ENCODE data around the gene ELAPOR1. TPM values are rescaled to one million over a fixed set of nuclear protein-coding genes. Genes with fewer than 3 reads are reported as not detected.

Gene ELAPOR1
- total RNA-seq, 1 experiment from 2014 or later, result 1.2 TPM

- Histone ChIP-seq H3K4me1 (replicated peaks) (peaks cover 47% of the 10 kb centered on the region), H3K4me3 (peak within 1 kb of the TSS; percentile 81), H3K27me3 (replicated peaks) (no peaks in the 10 kb centered on the region), H3K36me3 (peaks cover 26% of the 10 kb centered on the region), H3K9me3 (replicated peaks) (no peaks in the 10 kb centered on the region), H3K27ac (peak within 1 kb of the TSS; percentile 95)
- peak; percentile 89 to 90 for DNase-seq (ENCODE audit: low read depth in 1 of 2, low spot score in 2 of 2)
Observed at GRCh38 chr1:109090196-109091077, 23.5 kb upstream of the ELAPOR1 start, which contains the start of gene TMEM167B. Gene TMEM167B (plus strand): TSS chr1:109090764. CDS start chr1:109090873, 109 bp downstream.

GRCh38 chr1:109091078-109091838, 22.7 kb upstream of the ELAPOR1 start:
- Histone ChIP-seq H3K4me3 (peak overlapping the region; percentile 81), H3K27me3 (replicated peaks) (no peaks in the 10 kb centered on the region), H3K27ac (peak overlapping the region; percentile 95), H3K9me3 (replicated peaks) (no peaks in the 10 kb centered on the region), H3K36me3 (peaks cover 35% of the 10 kb centered on the region), H3K4me1 (replicated peaks) (peaks cover 49% of the 10 kb centered on the region)
- peak in 1 of 2 experiments; percentile 81 for DNase-seq (ENCODE audit: low read depth in 1 of 2, low spot score in 2 of 2)

DNA sequence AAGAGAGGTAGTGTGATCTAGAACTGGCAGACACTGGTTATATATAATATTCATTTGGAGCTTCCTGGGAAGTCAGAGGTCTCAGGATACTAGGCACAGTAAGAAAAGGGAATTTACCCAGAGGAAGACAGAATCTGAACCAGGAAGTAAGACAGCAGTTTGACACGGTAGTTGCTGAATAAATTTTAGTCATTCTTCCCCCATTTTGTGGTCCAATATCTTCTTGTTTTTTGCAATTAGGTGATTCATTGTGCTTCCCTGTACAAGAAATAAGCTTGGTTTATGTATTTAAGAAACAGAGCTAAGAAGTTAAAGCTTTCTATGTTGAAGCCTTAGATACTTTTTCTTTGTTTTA, 22.1 kb upstream of the ELAPOR1 start:
- H3K9me3 ChIP-seq (replicated peaks), result no peaks in the 10 kb centered on the region
- H3K27ac ChIP-seq, result peak overlapping the region; percentile 95
- peak in 1 of 2 experiments; percentile 39 for DNase-seq (ENCODE audit: low read depth in 1 of 2, low spot score in 2 of 2)
- H3K4me3 ChIP-seq, result peak overlapping the region; percentile 81
- H3K4me1 ChIP-seq (replicated peaks), result peaks cover 49% of the 10 kb centered on the region
- peaks cover 39% of the 10 kb centered on the region for H3K36me3 ChIP-seq
- H3K27me3 ChIP-seq (replicated peaks), result no peaks in the 10 kb centered on the region

- Histone ChIP-seq H3K36me3 (peaks cover 40% of the 10 kb centered on the region), H3K27ac (peak overlapping the region; percentile 95)
- DNase-seq (ENCODE audit: low read depth in 1 of 2, low spot score in 2 of 2), result peak; percentile 83 to 89
Observed at GRCh38 chr1:109094377-109094803, 19.5 kb upstream of the ELAPOR1 start.

GRCh38 chr1:109094871-109095270, 19.0 kb upstream of the ELAPOR1 start:
- H3K4me1 ChIP-seq (replicated peaks), result peaks cover 49% of the 10 kb centered on the region
- H3K36me3 ChIP-seq, result peaks cover 40% of the 10 kb centered on the region
- no peak overlapping the region for H3K4me3 ChIP-seq
- H3K27ac ChIP-seq, result peak overlapping the region; percentile 95
- H3K9me3 ChIP-seq (replicated peaks), result no peaks in the 10 kb centered on the region
- DNase-seq (ENCODE audit: low read depth in 1 of 2, low spot score in 2 of 2), result no peak
- H3K27me3 ChIP-seq (replicated peaks), result no peaks in the 10 kb centered on the region

More at GRCh38 chr1:109094377-109094803, 19.5 kb upstream of the ELAPOR1 start:
- no peaks in the 10 kb centered on the region for H3K27me3 ChIP-seq (replicated peaks)
- H3K4me1 ChIP-seq (replicated peaks), result peaks cover 50% of the 10 kb centered on the region
- H3K4me3 ChIP-seq, result peak overlapping the region; percentile 10; the same call in 1 of the 2 replicates
- no peaks in the 10 kb centered on the region for H3K9me3 ChIP-seq (replicated peaks)

DNA sequence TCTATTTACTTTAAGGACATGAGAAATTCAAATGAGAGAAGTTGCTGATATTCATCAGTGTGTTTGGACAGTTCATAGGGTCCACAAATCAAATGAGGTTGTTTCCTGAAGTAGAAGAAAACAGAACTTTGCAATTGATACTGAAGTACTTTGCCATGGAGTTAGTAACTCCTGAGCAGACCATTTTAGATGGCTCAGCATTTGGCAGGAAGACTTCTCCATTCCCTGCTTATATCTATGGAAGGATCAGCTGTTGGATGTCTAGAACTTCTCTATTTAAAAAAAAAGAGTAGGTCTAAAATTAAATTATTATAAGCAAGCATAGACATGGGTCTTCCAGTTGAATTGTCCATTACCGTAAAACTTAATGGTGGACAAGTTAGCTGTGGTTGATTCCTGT, 18.3 kb upstream of the ELAPOR1 start:
- H3K27me3 ChIP-seq (replicated peaks), result no peaks in the 10 kb centered on the region
- H3K4me3 ChIP-seq, result no peak overlapping the region
- H3K4me1 ChIP-seq (replicated peaks), result peaks cover 47% of the 10 kb centered on the region
- peaks cover 46% of the 10 kb centered on the region for H3K36me3 ChIP-seq
- H3K9me3 ChIP-seq (replicated peaks), result no peaks in the 10 kb centered on the region
- peak overlapping the region; percentile 95; the same call in 1 of the 2 replicates for H3K27ac ChIP-seq
- no peak for DNase-seq (ENCODE audit: low read depth in 1 of 2, low spot score in 2 of 2)

DNA sequence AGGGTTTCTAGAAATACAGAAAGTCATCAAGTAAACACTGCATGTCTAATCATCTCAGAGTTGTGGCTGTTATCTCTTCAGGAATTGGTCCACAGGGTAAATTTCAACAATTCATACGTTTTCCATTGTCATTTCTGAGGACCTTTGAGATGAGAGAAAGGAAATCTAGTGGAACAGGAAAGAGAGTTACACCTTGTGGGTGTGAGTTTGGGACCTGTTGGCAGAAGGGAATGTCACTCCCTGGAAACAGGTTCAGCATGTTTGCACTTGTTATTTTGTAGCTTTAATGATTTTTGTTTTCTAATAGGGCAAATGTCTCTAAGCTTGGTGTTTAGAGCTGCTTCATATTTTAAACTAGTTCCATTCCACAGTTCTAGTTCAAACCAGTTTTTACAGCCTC, 17.8 kb upstream of the ELAPOR1 start:
- H3K9me3 ChIP-seq (replicated peaks), result no peaks in the 10 kb centered on the region
- H3K4me3 ChIP-seq, result no peak overlapping the region
- no peaks in the 10 kb centered on the region for H3K27me3 ChIP-seq (replicated peaks)
- H3K27ac ChIP-seq, result no peak overlapping the region
- DNase-seq (ENCODE audit: low read depth in 1 of 2, low spot score in 2 of 2), result no peak
- peaks cover 48% of the 10 kb centered on the region for H3K4me1 ChIP-seq (replicated peaks)
- peaks cover 46% of the 10 kb centered on the region for H3K36me3 ChIP-seq

DNA sequence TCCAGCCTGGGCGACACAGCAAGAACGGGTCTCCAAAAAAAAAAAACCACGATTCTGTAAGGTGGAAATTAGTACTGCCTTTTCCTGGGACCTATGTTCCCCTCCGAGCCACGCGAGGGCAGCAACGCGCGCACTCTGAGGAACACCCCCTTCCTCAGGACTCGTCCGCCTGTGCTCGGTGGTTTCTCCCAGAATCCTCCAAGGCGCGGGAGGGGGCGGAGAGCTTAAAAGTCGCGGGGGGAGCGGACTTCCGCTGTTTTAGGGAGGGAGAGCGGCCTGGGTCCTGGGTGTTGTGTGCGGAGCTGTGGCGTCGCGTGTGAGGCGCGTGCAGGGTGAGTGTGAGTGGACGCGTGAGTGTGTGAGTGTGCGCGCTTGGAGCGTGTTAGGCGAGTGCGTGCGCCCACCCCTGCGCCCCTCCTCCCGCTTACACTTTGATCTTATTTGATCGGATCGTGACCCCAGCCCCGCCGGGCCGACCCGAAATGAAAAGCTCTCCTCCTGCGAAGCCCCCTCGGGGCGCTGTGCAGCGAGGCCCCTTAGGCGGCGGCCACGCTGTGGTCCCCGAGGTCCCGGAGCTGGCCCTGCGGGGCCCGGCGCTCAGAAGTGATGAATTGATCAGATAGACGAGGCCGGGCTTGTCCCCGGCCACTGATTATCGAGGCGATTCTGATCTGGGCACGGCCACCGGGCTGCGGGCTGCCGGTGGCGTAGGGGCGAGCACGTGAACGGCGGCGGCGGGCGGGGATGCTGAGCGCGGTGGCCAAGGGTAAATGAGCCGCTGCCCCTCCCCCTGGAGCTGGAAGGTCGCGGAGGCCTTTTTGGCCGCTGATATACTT, 13.8 kb upstream of the ELAPOR1 start:
- DNase-seq (ENCODE audit: low read depth in 1 of 2, low spot score in 2 of 2), result peak; percentile 94 to 98
- peak overlapping the region; percentile 86 for H3K4me3 ChIP-seq
- peaks cover 42% of the 10 kb centered on the region for H3K36me3 ChIP-seq
- peak overlapping the region; percentile 76 for H3K27ac ChIP-seq
- H3K27me3 ChIP-seq (replicated peaks), result no peaks in the 10 kb centered on the region
- no peaks in the 10 kb centered on the region for H3K9me3 ChIP-seq (replicated peaks)
- peaks cover 15% of the 10 kb centered on the region for H3K4me1 ChIP-seq (replicated peaks)

DNA sequence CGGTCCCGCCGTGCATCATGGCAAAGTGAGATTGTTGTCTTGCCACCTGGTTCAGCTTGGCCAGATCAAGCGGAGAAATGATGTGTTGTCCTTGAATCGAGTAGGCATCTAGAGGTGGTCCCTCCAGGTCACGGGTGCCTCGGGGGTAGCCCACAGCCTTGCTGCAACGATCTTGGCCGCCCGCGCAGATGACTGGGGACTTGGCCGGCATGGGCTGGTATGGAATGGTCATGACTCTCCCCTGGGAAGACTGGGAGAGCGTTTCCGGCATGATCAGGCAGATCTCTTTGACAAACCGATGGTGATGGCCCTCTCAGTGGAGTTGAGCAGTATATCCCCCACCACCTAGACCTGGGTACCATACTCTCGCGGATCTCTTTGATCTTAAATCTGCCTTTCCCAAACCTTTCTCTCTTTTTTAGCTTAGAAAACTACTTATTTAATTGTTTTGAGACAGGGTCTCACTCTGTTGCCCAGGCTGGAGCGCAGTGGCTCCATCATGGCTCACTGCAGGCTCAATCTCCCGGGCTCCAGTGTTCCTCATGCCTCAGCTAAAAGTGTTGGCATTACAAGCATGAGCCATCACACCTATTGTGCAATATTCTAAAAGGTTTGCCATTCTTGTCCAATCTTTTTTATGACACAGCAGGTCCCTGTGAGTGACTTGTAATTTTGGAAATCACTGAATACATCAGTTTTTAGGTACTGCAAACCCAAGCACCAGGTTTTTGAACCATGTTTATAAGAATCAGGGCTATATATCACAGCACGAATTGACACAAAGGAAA, 9.4 kb upstream of the ELAPOR1 start:
- no peak for DNase-seq (ENCODE audit: low read depth in 1 of 2, low spot score in 2 of 2)
- peaks cover 8% of the 10 kb centered on the region for H3K4me1 ChIP-seq (replicated peaks)
- H3K4me3 ChIP-seq, result no peak overlapping the region
- no peak overlapping the region for H3K27ac ChIP-seq
- no peaks in the 10 kb centered on the region for H3K9me3 ChIP-seq (replicated peaks)
- H3K36me3 ChIP-seq, result peaks cover 26% of the 10 kb centered on the region
- no peaks in the 10 kb centered on the region for H3K27me3 ChIP-seq (replicated peaks)

DNA sequence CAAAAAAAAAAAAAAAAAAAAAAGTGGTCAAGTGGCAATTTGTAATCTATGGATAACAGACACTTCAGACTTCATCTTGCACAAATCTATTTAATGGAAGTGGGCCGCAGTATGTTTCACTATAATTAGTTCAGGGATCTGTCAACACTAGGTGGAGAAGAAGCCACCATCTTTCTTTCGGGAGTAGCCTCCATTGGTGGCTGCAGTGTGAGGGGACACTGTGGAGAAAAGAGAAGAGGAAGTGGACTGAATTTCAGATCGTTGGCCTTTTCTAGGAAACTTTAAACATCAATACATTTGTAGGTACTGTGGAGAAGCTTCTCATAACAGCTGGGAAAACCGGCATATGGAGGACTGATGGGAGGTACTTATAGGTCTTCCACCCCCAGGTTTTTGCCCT, 8.0 kb upstream of the ELAPOR1 start:
- Histone ChIP-seq H3K27me3 (replicated peaks) (no peaks in the 10 kb centered on the region), H3K4me3 (no peak overlapping the region), H3K9me3 (replicated peaks) (no peaks in the 10 kb centered on the region), H3K27ac (no peak overlapping the region), H3K4me1 (replicated peaks) (peaks cover 6% of the 10 kb centered on the region), H3K36me3 (peaks cover 20% of the 10 kb centered on the region)
- DNase-seq (ENCODE audit: low read depth in 1 of 2, low spot score in 2 of 2), result no peak

DNA sequence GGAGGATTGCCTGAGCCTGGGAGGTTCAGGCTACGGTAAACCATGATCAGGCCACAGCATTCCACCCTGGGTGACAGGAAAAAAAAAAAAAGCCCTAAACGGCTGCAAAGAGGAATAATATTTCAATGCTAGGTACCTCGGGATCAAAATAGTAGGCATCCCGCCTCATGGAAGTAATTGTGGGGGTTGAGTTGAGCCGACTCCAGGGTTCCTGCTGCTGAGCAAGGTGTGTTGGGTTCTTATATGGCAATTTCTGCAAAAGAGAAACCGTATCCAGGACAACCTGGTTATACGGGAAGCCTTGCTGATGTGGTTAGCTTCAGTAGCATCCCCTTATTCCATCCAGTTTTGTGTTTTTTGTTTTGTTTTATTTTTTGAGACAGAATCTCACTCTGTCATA, 6.1 kb upstream of the ELAPOR1 start:
- Histone ChIP-seq H3K4me3 (no peak overlapping the region), H3K27ac (no peak overlapping the region), H3K36me3 (peaks cover 6% of the 10 kb centered on the region), H3K9me3 (replicated peaks) (no peaks in the 10 kb centered on the region), H3K4me1 (replicated peaks) (peaks cover 11% of the 10 kb centered on the region), H3K27me3 (replicated peaks) (no peaks in the 10 kb centered on the region; the same call in 1 of the 2 replicates)
- no peak for DNase-seq (ENCODE audit: low read depth in 1 of 2, low spot score in 2 of 2)

GRCh38 chr1:109109906-109110305, 4.0 kb upstream of the ELAPOR1 start:
- no peak overlapping the region for H3K27ac ChIP-seq
- no peak overlapping the region for H3K4me3 ChIP-seq
- H3K9me3 ChIP-seq (replicated peaks), result no peaks in the 10 kb centered on the region
- H3K36me3 ChIP-seq, result no peaks in the 10 kb centered on the region
- H3K27me3 ChIP-seq (replicated peaks), result peaks cover 6% of the 10 kb centered on the region; the same call in 1 of the 2 replicates
- DNase-seq (ENCODE audit: low read depth in 1 of 2, low spot score in 2 of 2), result no peak
- H3K4me1 ChIP-seq (replicated peaks), result peaks cover 16% of the 10 kb centered on the region

Measured in SJSA1 (cell line).